Ascending aorta (tissue), 2 donors: Measurements from ENCODE around the gene SERPINE1. TPM values are rescaled to one million over a fixed set of nuclear protein-coding genes. Genes with fewer than 3 reads are reported as not detected.
A peak's percentile ranks its signal among the peaks of the same experiment; 100 is the strongest.
"Not testable (repeated sequence)": the region's sequence is repeated elsewhere in the genome, so short reads cannot be mapped to it uniquely, and the experiment has no call there.

Experiments used
- DNase-seq, 2 donors: peaks; one replicate each; pipeline ENCODE4 v3.0.0-alpha.2; 2019; ENCODE audit warnings: low spot score in 2 of 2
- H3K27ac ChIP-seq, 2 donors: fragments of 200-600 bp; sonication (generic); one replicate each; pipeline ENCODE4 v1.5.1; 2016 to 2017; ENCODE audit warnings: mild to moderate bottlenecking in 1 of 2
- H3K27me3 ChIP-seq: fragments of 200-600 bp; sonication (generic); one replicate; pipeline ENCODE4 v1.5.1; 2017
- H3K36me3 ChIP-seq, 2 donors: fragments of 200-600 bp; sonication (generic); one replicate each; pipeline ENCODE4 v1.5.1; 2016
- H3K4me1 ChIP-seq, 2 donors: fragments of 200-600 bp; sonication (generic); one replicate each; pipeline ENCODE4 v1.5.1; 2016 to 2017; ENCODE audit warnings: mild to moderate bottlenecking in 1 of 2
- H3K4me3 ChIP-seq, 2 donors: fragments of 200-600 bp; sonication (generic); one replicate each; pipeline ENCODE4 v1.5.1; 2016 to 2017; ENCODE audit warnings: mild to moderate bottlenecking in 1 of 2
- H3K9me3 ChIP-seq, 2 donors: fragments of 200-600 bp; sonication (generic); one replicate each; pipeline ENCODE4 v1.5.1; 2016
- intact Hi-C: fragments of 100-400 bp; cut with DNase I; formaldehyde crosslinking; loops from one replicate; pipeline ENCODE4 v1.15.1; 2023
- total RNA-seq: library from RNA; depleted of rRNA; stranded (reverse); fragments of >200 nt; gene quantifications from one replicate; pipeline ENCODE4 v1.1.0, GENCODE V29; 2016
- TF ChIP-seq, protein P1 (sequence below), 3 experiments: fragments of 200-600 bp in 2 of 3; fragments of 450-650 bp in 1 of 3; sonication (generic) in 2 of 3; IDR thresholded peaks; one replicate each; pipeline ENCODE4 v1.5.1; 2016 to 2019; ENCODE audit warnings: antibody characterized with exemption in 3 of 3, mild to moderate bottlenecking in 1 of 3, moderate library complexity in 1 of 3

Gene SERPINE1
- total RNA-seq, 1 donor from 2014 or later = 1,267 TPM

DNA sequence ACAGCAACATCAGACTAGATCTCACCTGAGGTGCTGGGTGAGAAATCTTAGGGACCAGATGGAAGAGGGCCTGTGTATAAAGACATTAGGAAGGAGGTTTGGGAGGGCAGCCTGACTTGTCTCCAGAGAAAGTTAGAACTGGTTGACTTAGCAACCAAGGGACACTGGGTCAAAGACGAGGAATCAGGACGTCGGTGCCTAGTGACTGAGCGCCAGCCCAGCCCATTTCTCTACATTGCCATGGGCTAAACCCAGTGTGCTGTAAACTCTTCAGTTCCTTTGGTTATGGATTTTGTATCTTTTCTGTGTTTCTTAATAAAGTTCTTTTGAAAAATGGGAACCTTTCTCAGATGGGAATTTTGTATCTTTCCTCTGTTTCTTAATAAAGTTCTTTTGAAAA lies 29.3 kb upstream of the SERPINE1 start:
- Histone ChIP-seq H3K9me3 (no peaks in the 10 kb centered on the region), H3K36me3 (no peaks in the 10 kb centered on the region), H3K4me3 (no peak overlapping the region), H3K4me1 (peaks cover 11 to 37% of the 10 kb centered on the region in 2 donors), H3K27ac (no peak overlapping the region), H3K27me3 (no peaks in the 10 kb centered on the region)
- DNase-seq = no peak
- intact Hi-C loops = no loop called here
- TF ChIP-seq, protein P1, sequence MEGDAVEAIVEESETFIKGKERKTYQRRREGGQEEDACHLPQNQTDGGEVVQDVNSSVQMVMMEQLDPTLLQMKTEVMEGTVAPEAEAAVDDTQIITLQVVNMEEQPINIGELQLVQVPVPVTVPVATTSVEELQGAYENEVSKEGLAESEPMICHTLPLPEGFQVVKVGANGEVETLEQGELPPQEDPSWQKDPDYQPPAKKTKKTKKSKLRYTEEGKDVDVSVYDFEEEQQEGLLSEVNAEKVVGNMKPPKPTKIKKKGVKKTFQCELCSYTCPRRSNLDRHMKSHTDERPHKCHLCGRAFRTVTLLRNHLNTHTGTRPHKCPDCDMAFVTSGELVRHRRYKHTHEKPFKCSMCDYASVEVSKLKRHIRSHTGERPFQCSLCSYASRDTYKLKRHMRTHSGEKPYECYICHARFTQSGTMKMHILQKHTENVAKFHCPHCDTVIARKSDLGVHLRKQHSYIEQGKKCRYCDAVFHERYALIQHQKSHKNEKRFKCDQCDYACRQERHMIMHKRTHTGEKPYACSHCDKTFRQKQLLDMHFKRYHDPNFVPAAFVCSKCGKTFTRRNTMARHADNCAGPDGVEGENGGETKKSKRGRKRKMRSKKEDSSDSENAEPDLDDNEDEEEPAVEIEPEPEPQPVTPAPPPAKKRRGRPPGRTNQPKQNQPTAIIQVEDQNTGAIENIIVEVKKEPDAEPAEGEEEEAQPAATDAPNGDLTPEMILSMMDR (IDR thresholded peaks at IDR 0.05) = no peak

DNA sequence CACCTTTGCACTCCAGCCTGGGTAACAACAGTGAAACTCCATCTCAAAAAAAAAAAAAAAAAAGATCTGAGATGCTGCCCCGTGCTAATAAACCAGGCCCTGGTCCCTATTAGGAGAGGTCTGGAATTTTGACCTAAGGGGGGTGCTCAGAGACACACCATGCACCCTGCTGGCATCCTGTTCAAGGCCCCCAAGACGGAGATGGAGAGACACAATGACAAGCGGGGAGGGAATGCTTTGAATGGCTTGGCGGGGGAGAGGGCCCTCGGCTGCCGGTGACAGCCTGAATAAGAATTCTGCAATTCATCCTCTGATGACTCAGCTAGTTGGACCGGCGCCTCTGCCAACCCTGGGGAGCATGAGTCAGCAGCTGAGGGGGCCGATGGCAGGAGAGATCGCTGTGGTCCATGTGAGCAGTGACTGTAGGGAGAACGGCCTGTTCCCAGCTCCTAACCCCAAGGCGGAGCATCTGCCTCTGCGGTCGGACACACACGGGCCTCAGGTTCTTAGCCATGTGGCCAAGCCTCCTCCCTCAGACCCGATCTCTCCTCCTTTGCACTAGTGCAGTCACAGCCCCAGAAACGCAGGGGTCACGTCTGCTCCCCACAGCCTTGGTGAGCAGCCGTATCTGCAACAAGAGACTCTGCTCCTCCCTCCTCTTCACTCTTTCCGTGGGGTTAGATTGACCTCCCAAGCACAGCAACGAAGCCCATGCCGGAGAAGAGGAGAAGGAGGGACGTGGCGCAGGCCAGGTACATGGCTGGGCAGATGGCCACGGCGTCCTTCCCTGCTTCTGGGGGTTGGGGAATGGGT lies 26.7 kb upstream of the SERPINE1 start:
- Histone ChIP-seq H3K4me3 (no peak overlapping the region), H3K4me1 (peaks cover 8 to 22% of the 10 kb centered on the region in 2 donors), H3K27ac (peak overlapping the region; percentile 90 to 93), H3K36me3 (no peaks in the 10 kb centered on the region), H3K9me3 (no peaks in the 10 kb centered on the region), H3K27me3 (no peaks in the 10 kb centered on the region)
- TF ChIP-seq, protein P1 (IDR thresholded peaks at IDR 0.05) = no peak
- intact Hi-C loops = loop anchor here (1.0 kb wide), 2 partner anchors 17 to 27 kb away; partner anchors contain the start of gene SERPINE1
- peak; percentile 96 to 99 for DNase-seq

- intact Hi-C loops = loop anchor here (1.0 kb wide), 2 partner anchors 16 to 26 kb away; partner anchors contain the start of gene SERPINE1
- H3K4me3 ChIP-seq = no peak overlapping the region
Measured at GRCh38 chr7:101100858-101101847, 25.8 kb upstream of the SERPINE1 start.

DNA sequence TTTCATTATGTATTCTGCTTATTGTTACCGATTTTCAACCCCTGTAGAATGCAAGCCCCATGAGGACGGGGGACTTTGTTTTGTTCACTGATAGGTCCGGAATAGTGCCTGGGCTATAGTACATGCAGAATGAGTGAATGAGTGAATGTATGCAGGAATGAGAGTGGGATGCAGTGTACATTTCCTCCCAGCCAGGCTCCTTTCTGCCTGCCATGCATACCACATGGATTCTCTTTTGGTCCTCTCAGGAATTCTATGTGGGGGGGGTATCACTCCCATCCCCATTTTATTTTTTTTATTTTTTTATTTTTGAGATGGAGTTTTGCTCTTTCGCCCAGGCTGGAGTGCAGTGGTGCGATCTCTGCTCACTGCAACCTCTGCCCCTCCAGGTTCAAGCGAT lies 24.9 kb upstream of the SERPINE1 start:
- Histone ChIP-seq H3K4me3 (no peak overlapping the region), H3K4me1 (peaks cover 8 to 22% of the 10 kb centered on the region in 2 donors), H3K27ac (no peak overlapping the region), H3K27me3 (no peaks in the 10 kb centered on the region), H3K9me3 (no peaks in the 10 kb centered on the region), H3K36me3 (no peaks in the 10 kb centered on the region)
- intact Hi-C loops = no loop called here
- TF ChIP-seq, protein P1 (IDR thresholded peaks at IDR 0.05) = no peak
- no peak for DNase-seq

More at GRCh38 chr7:101100858-101101847, 25.8 kb upstream of the SERPINE1 start:
- H3K9me3 ChIP-seq = no peaks in the 10 kb centered on the region
- peak overlapping the region; percentile 90 to 93 for H3K27ac ChIP-seq
- no peaks in the 10 kb centered on the region for H3K27me3 ChIP-seq
- DNase-seq = no peak
- H3K4me1 ChIP-seq = peaks cover 8 to 22% of the 10 kb centered on the region in 2 donors
- TF ChIP-seq, protein P1 (IDR thresholded peaks at IDR 0.05) = no peak
- H3K36me3 ChIP-seq = no peaks in the 10 kb centered on the region

DNA sequence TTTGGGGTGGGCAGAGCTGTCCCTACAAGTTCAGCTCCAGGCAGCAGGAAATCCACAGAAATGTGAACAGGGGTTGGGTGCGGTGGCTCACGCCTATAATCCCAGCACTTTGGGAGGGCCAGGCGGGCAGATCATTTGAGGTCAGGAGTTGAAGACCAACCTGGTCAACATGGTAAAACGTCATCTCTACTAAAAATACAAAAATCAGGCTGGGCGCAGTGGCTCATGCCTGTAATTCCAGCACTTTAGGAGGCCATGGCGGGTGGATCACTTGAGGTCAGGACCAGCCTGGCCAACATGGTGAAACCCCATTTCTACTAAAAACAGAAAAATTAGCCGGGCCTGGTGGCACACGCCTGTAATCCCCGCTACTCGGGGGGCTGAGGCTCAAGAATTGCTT lies 23.2 kb upstream of the SERPINE1 start:
- H3K36me3 ChIP-seq, intact Hi-C loops, H3K27me3 ChIP-seq, H3K4me3 ChIP-seq, DNase-seq, H3K9me3 ChIP-seq, H3K27ac ChIP-seq: not testable (repeated sequence)
- H3K4me1 ChIP-seq = peaks cover 8 to 22% of the 10 kb centered on the region in 2 donors
